Astrocyte (in vitro differentiated cells and primary cell): ENCODE measurements around the gene PABPC1L. TPM values are rescaled to one million over a fixed set of nuclear protein-coding genes. Genes with fewer than 3 reads are reported as not detected.

Experiments used
- DNase-seq: peaks from one replicate; pipeline ENCODE4 v3.0.0-alpha.2; 2010; ENCODE audit warnings: low read depth
- FAIRE-seq: peaks from 2 replicates; lab custom pipeline; 2011; peaks lifted over from hg19 to GRCh38; lab: Jason Lieb, UNC
- H2AFZ ChIP-seq: 2 replicates; pipeline ENCODE4 v1.6.0; 2012; ENCODE audit warnings: low read depth, low read length, inconsistent platforms
- H3K27ac ChIP-seq: 2 replicates; pipeline ENCODE4 v1.5.1; 2011; ENCODE audit warnings: low read depth, low read length, inconsistent platforms
- H3K27me3 ChIP-seq: 2 replicates; pipeline ENCODE4 v1.6.0; 2011; ENCODE audit warnings: low read length, inconsistent platforms; ENCODE audit not compliant: insufficient read depth
- H3K36me3 ChIP-seq: 2 replicates; pipeline ENCODE4 v1.5.1; 2011; ENCODE audit warnings: low read length, inconsistent platforms; ENCODE audit not compliant: insufficient read depth
- H3K4me1 ChIP-seq: 2 replicates; pipeline ENCODE4 v1.5.1; 2011; ENCODE audit warnings: low read length, inconsistent platforms; ENCODE audit not compliant: insufficient read depth
- H3K4me2 ChIP-seq: 2 replicates; pipeline ENCODE4 v1.6.0; 2012; ENCODE audit warnings: low read length, inconsistent platforms
- H3K4me3 ChIP-seq: 2 replicates; pipeline ENCODE4 v1.5.1; 2011; ENCODE audit warnings: low read depth, mild to moderate bottlenecking, low read length, inconsistent platforms; ENCODE audit not compliant: insufficient read depth
- H3K79me2 ChIP-seq: 2 replicates; pipeline ENCODE4 v1.6.0; 2012; ENCODE audit warnings: mild to moderate bottlenecking, low read length, inconsistent platforms; ENCODE audit not compliant: insufficient read depth
- H3K9ac ChIP-seq: 2 replicates; pipeline ENCODE4 v1.6.0; 2012; ENCODE audit warnings: mild to moderate bottlenecking, low read length, inconsistent platforms
- H3K9me3 ChIP-seq: 2 replicates; pipeline ENCODE4 v1.5.1; 2012; ENCODE audit warnings: low read depth, mild to moderate bottlenecking, low read length, inconsistent platforms; ENCODE audit not compliant: insufficient read depth
- H4K20me1 ChIP-seq: 2 replicates; pipeline ENCODE4 v1.6.0; 2012; ENCODE audit warnings: low read length, inconsistent platforms; ENCODE audit not compliant: insufficient read depth
- H3K27ac Mint-ChIP-seq: one replicate; pipeline ENCODE4 v1.8.0; 2021; ENCODE audit warnings: mild to moderate bottlenecking, mixed read lengths; ENCODE audit not compliant: unreplicated experiment
- H3K27me3 Mint-ChIP-seq: one replicate; pipeline ENCODE4 v1.8.0; 2021; ENCODE audit warnings: low read depth, mixed read lengths; ENCODE audit not compliant: unreplicated experiment
- H3K36me3 Mint-ChIP-seq: one replicate; pipeline ENCODE4 v1.8.0; 2021; ENCODE audit warnings: low read depth, mixed read lengths; ENCODE audit not compliant: unreplicated experiment
- H3K4me1 Mint-ChIP-seq: one replicate; pipeline ENCODE4 v1.8.0; 2021; ENCODE audit warnings: low read depth, mixed read lengths; ENCODE audit not compliant: unreplicated experiment
- H3K4me3 Mint-ChIP-seq: one replicate; pipeline ENCODE4 v1.8.0; 2021; ENCODE audit warnings: mild to moderate bottlenecking, moderate library complexity, mixed read lengths; ENCODE audit not compliant: unreplicated experiment
- H3K9me3 Mint-ChIP-seq: one replicate; pipeline ENCODE4 v1.8.0; 2021; ENCODE audit warnings: mild to moderate bottlenecking, mixed read lengths; ENCODE audit not compliant: unreplicated experiment
- CTCF ChIP-seq: IDR thresholded peaks from 2 replicates; pipeline ENCODE4 v1.5.1; 2011; ENCODE audit warnings: low read depth, mild to moderate bottlenecking, inconsistent platforms, low read length, moderate library complexity; ENCODE audit not compliant: insufficient read depth
- EZH2 ChIP-seq: IDR thresholded peaks from 2 replicates; pipeline ENCODE4 v1.6.1; 2012; ENCODE audit warnings: mild to moderate bottlenecking, low read length, inconsistent platforms; ENCODE audit not compliant: insufficient read depth
- total RNA-seq: library from RNA; stranded (reverse); gene quantifications from 2 replicates; pipeline ENCODE4 v1.2.1, GENCODE V29; 2021

PABPC1L gene
- total RNA-seq, 1 donor from 2014 or later: 48.7 TPM

- Mint-ChIP-seq H3K4me3 (peak overlapping the region; percentile 95), H3K4me1 (peaks cover 19% of the 10 kb centered on the region), H3K36me3 (peaks cover 7% of the 10 kb centered on the region), H3K9me3 (no peaks in the 10 kb centered on the region), H3K27ac (no peak overlapping the region), H3K27me3 (no peaks in the 10 kb centered on the region)
- H3K27ac ChIP-seq: no peak overlapping the region
- no peaks in the 10 kb centered on the region for H3K27me3 ChIP-seq
- peaks cover 3% of the 10 kb centered on the region for H3K36me3 ChIP-seq
- H3K4me2 ChIP-seq: peak overlapping the region; percentile 98
- DNase-seq (no peak), FAIRE-seq (no peak)
- no peaks in the 10 kb centered on the region for H3K9me3 ChIP-seq
- no peak overlapping the region for H2AFZ ChIP-seq
- H3K9ac ChIP-seq: peak overlapping the region; percentile 94
- H4K20me1 ChIP-seq: peaks cover 63% of the 10 kb centered on the region
- H3K79me2 ChIP-seq: peaks cover 74% of the 10 kb centered on the region
- TF ChIP-seq CTCF (no peak), EZH2 (no peak)
- peaks cover 18% of the 10 kb centered on the region for H3K4me1 ChIP-seq
- peak overlapping the region; percentile 95 for H3K4me3 ChIP-seq
Measured at GRCh38 chr20:44887466-44887865, 22.4 kb upstream of the PABPC1L start.

GRCh38 chr20:44888226-44889103, 21.4 kb upstream of the PABPC1L start:
- no peaks in the 10 kb centered on the region for H3K27me3 Mint-ChIP-seq
- no peak overlapping the region for H3K27ac ChIP-seq
- no peaks in the 10 kb centered on the region for H3K9me3 Mint-ChIP-seq
- peaks cover 84% of the 10 kb centered on the region for H3K79me2 ChIP-seq
- peaks cover 73% of the 10 kb centered on the region for H4K20me1 ChIP-seq
- peak; percentile 30 for TF ChIP-seq CTCF
- TF ChIP-seq EZH2: no peak
- no peaks in the 10 kb centered on the region for H3K27me3 ChIP-seq
- peaks cover 19% of the 10 kb centered on the region for H3K4me1 Mint-ChIP-seq
- peak overlapping the region; percentile 98 for H3K4me2 ChIP-seq
- H3K4me3 ChIP-seq: no peak overlapping the region
- no peak for DNase-seq
- no peak for FAIRE-seq
- no peak overlapping the region for H3K9ac ChIP-seq
- H3K36me3 Mint-ChIP-seq: peaks cover 7% of the 10 kb centered on the region
- no peaks in the 10 kb centered on the region for H3K9me3 ChIP-seq
- no peak overlapping the region for H2AFZ ChIP-seq
- H3K4me3 Mint-ChIP-seq: peak overlapping the region; percentile 95
- H3K36me3 ChIP-seq: peaks cover 3% of the 10 kb centered on the region
- H3K4me1 ChIP-seq: peaks cover 18% of the 10 kb centered on the region
- H3K27ac Mint-ChIP-seq: no peak overlapping the region

- FAIRE-seq: no peak
Measured at GRCh38 chr20:44891826-44892225, 18.0 kb upstream of the PABPC1L start.

More at GRCh38 chr20:44891826-44892225, 18.0 kb upstream of the PABPC1L start:
- no peaks in the 10 kb centered on the region for H3K27me3 Mint-ChIP-seq
- Histone ChIP-seq H3K4me1 (peaks cover 10% of the 10 kb centered on the region), H3K9me3 (no peaks in the 10 kb centered on the region), H3K4me2 (no peak overlapping the region), H3K27ac (no peak overlapping the region), H2AFZ (no peak overlapping the region), H3K9ac (no peak overlapping the region), H3K4me3 (no peak overlapping the region), H3K79me2 (peaks cover 99% of the 10 kb centered on the region), H4K20me1 (peaks cover 98% of the 10 kb centered on the region), H3K36me3 (peaks cover 3% of the 10 kb centered on the region), H3K27me3 (no peaks in the 10 kb centered on the region)
- no peak overlapping the region for H3K27ac Mint-ChIP-seq
- no peak for DNase-seq
- no peak overlapping the region for H3K4me3 Mint-ChIP-seq
- H3K36me3 Mint-ChIP-seq: peaks cover 9% of the 10 kb centered on the region
- H3K4me1 Mint-ChIP-seq: peaks cover 28% of the 10 kb centered on the region
- H3K9me3 Mint-ChIP-seq: no peaks in the 10 kb centered on the region
- TF ChIP-seq CTCF (no peak), EZH2 (no peak)
